ENCODE data around the gene KPTN. TPM values are rescaled to one million over a fixed set of nuclear protein-coding genes. Genes with fewer than 3 reads are reported as not detected.

Gene KPTN
- total and polyA plus RNA-seq, 2 of the 13 experiments (the other 11 are each of a cell fraction or from before 2014, with no cell fraction given) = 9.1 to 13.3 TPM

DNA sequence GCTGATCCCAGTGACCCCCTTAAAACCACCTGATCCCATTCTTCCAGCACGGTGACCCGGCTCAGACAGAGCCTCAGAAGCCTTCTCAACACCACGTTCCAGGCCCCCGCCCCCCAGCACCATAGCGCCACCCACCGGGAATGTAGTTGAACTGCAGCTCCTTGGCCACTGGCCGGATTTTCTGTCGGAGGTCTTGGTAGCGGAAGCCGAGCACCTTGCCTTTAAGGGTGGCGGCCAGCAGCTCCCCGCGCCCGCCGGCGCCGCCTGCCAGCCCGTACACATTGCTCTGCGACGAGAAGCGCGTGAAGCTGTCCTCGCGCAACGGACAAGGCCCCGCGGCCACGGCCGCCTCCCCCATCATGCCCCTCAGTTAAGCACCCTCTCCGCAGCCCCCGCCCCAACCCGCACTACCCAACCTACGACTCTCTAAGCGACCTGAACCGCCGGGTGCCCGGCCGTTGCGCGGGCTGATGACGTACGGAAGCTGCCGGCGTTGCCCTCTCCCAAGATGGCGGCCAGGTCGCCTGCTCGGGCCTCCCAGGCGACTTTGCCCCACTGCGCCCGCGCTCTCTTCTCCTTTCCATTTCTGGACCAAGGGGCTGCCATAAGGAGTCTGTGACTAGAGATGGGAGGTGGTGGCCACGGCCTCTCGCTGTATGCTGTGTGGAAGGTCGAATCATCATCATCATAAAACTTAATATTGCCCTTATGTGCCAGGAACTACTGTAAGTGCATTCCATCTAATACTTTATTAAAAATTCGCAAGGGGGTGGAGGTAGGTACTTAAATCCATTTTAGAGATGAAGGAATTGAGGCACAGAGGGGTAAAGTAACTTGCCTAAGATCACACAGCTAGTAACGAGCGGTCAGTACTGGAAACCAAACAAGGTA is at the start of gene KPTN (continued):
- no peak for TF ChIP-seq KLF13 (CRISPR knock-in tag; IDR thresholded peaks at IDR 0.05)
- TF ChIP-seq GTF3A (CRISPR knock-in tag; conservative IDR thresholded peaks at IDR 0.05) = no peak
- no peak for TF ChIP-seq TAF15 (IDR thresholded peaks at IDR 0.05; ENCODE audit: low read depth, low read length, poor library complexity, severe bottlenecking)
- peak; percentile 81; the same call in 1 of the 2 replicates for TF ChIP-seq ZNF136 (CRISPR knock-in tag; IDR thresholded peaks at IDR 0.05; ENCODE audit: low read depth)
- TF ChIP-seq, protein P1, sequence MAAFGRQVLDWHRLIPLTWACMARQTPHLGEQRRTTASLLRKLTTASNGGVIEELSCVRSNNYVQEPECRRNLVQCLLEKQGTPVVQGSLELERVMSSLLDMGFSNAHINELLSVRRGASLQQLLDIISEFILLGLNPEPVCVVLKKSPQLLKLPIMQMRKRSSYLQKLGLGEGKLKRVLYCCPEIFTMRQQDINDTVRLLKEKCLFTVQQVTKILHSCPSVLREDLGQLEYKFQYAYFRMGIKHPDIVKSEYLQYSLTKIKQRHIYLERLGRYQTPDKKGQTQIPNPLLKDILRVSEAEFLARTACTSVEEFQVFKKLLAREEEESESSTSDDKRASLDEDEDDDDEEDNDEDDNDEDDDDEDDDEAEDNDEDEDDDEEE (CRISPR knock-in tag; IDR thresholded peaks at IDR 0.05) = no peak
- no peak for TF ChIP-seq ZNF589 (CRISPR knock-in tag; conservative IDR thresholded peaks at IDR 0.05)
- no peak for TF ChIP-seq ZNF564 (CRISPR knock-in tag; IDR thresholded peaks at IDR 0.05)
- TF ChIP-seq MED8 (CRISPR knock-in tag; IDR thresholded peaks at IDR 0.05; ENCODE audit: insufficient replicate concordance) = no peak
- TF ChIP-seq GLI4 (CRISPR knock-in tag; IDR thresholded peaks at IDR 0.05; ENCODE audit: borderline replicate concordance) = no peak
- TF ChIP-seq ZNF879 (CRISPR knock-in tag; IDR thresholded peaks at IDR 0.05) = no peak
- TF ChIP-seq MIXL1 (CRISPR knock-in tag; IDR thresholded peaks at IDR 0.05) = no peak
- TF ChIP-seq BRCA1 (CRISPR knock-in tag; IDR thresholded peaks at IDR 0.05) = peak; percentile 53; the same call in 1 of the 2 replicates
- no peak for TF ChIP-seq SOX5 (CRISPR knock-in tag; IDR thresholded peaks at IDR 0.05; ENCODE audit: borderline replicate concordance)
- no peak for TF ChIP-seq SOX13 (IDR thresholded peaks at IDR 0.05)
- TF ChIP-seq SOX13 (CRISPR knock-in tag; conservative IDR thresholded peaks at IDR 0.05 in 1 of 2, IDR thresholded peaks at IDR 0.05 in 1 of 2) = no peak
- peak; percentile 99 for TF ChIP-seq HOXA3 (CRISPR knock-in tag; IDR thresholded peaks at IDR 0.05)
- no peak for TF ChIP-seq HNRNPH1 (optimal IDR thresholded peaks at IDR 0.05; ENCODE audit: low read depth, low read length)
- no peak for TF ChIP-seq RORA (CRISPR knock-in tag; IDR thresholded peaks at IDR 0.05)
- TF ChIP-seq NFKB2 (CRISPR knock-in tag; IDR thresholded peaks at IDR 0.05; ENCODE audit: borderline replicate concordance) = no peak; the same call in 1 of the 2 replicates
- TF ChIP-seq SMYD3 (CRISPR knock-in tag; IDR thresholded peaks at IDR 0.05) = no peak
- peak; percentile 58; the same call in 1 of the 2 replicates for TF ChIP-seq ZNF552 (CRISPR knock-in tag; IDR thresholded peaks at IDR 0.05; ENCODE audit: borderline replicate concordance)
- TF ChIP-seq ZNF678 (CRISPR knock-in tag; IDR thresholded peaks at IDR 0.05) = no peak
- no peak for TF ChIP-seq ATM (IDR thresholded peaks at IDR 0.05; ENCODE audit: borderline replicate concordance)
- TF ChIP-seq, protein P2, sequence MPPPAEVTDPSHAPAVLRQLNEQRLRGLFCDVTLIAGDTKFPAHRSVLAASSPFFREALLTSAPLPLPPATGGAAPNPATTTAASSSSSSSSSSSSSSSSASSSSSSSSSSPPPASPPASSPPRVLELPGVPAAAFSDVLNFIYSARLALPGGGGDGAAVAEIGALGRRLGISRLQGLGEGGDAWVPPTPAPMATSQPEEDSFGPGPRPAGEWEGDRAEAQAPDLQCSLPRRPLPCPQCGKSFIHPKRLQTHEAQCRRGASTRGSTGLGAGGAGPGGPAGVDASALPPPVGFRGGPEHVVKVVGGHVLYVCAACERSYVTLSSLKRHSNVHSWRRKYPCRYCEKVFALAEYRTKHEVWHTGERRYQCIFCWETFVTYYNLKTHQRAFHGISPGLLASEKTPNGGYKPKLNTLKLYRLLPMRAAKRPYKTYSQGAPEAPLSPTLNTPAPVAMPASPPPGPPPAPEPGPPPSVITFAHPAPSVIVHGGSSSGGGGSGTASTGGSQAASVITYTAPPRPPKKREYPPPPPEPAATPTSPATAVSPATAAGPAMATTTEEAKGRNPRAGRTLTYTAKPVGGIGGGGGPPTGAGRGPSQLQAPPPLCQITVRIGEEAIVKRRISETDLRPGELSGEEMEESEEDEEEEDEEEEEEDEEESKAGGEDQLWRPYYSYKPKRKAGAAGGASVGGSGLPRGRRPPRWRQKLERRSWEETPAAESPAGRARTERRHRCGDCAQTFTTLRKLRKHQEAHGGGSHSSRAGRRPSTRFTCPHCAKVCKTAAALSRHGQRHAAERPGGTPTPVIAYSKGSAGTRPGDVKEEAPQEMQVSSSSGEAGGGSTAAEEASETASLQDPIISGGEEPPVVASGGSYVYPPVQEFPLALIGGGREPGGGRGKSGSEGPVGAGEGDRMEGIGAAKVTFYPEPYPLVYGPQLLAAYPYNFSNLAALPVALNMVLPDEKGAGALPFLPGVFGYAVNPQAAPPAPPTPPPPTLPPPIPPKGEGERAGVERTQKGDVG (CRISPR knock-in tag; IDR thresholded peaks at IDR 0.05; ENCODE audit: borderline replicate concordance) = no peak
